Neural progenitor cell (in vitro differentiated cells): ENCODE measurements around the gene TTC39A.

Source experiments
- CTCF ChIP-seq: fragments of 200-600 bp; sonication (generic); IDR thresholded peaks from 2 replicates; pipeline ENCODE4 v1.5.1; 2017; ENCODE audit warnings: antibody characterized with exemption, mild to moderate bottlenecking
- EZH2 ChIP-seq: fragments of 200-600 bp; sonication (generic); IDR thresholded peaks from 2 replicates; pipeline ENCODE4 v1.6.1; 2017; ENCODE audit warnings: antibody characterized with exemption, mild to moderate bottlenecking, moderate library complexity
- EZH2phosphoT487 ChIP-seq: fragments of 200-600 bp; sonication (generic); IDR thresholded peaks from 2 replicates; pipeline ENCODE4 v1.6.1; 2017; ENCODE audit warnings: antibody characterized with exemption

GRCh38 chr1:51308636-51309035, 21.7 kb downstream of the TTC39A start:
- TF ChIP-seq EZH2 (no peak), CTCF (no peak), EZH2phosphoT487 (no peak)
